Measurements from ENCODE around the gene C2CD4D.

DNA sequence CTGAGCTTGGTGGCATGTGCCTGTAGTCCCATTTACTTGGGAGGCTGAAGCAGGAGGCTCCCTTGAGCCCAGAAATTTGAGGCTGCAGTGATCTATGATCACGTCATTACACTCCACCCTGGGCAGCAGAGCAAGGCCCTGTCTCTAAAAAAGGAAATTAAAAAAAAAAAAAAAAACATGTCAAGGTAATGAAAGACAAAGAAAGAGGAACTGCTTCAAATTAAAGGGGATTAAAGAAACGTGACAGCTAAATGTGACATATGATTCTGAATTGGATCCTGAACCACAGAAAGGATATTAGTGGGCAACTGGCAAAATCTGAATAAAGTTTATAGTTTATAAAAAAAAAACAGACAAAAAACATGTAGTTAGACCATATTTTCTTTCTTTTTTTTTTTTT, 3.8 kb upstream of the C2CD4D start:
- TF ChIP-seq, protein P1, sequence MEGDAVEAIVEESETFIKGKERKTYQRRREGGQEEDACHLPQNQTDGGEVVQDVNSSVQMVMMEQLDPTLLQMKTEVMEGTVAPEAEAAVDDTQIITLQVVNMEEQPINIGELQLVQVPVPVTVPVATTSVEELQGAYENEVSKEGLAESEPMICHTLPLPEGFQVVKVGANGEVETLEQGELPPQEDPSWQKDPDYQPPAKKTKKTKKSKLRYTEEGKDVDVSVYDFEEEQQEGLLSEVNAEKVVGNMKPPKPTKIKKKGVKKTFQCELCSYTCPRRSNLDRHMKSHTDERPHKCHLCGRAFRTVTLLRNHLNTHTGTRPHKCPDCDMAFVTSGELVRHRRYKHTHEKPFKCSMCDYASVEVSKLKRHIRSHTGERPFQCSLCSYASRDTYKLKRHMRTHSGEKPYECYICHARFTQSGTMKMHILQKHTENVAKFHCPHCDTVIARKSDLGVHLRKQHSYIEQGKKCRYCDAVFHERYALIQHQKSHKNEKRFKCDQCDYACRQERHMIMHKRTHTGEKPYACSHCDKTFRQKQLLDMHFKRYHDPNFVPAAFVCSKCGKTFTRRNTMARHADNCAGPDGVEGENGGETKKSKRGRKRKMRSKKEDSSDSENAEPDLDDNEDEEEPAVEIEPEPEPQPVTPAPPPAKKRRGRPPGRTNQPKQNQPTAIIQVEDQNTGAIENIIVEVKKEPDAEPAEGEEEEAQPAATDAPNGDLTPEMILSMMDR (IDR thresholded peaks at IDR 0.05), result no peak
- TF ChIP-seq EP300 (IDR thresholded peaks at IDR 0.05) (no peak), POLR2A (IDR thresholded peaks at IDR 0.05) (no peak)

All from tibial nerve (tissue), 4 donors.